HG03039 (cell line): ENCODE data around the gene RNF150.
"Not testable (repeated sequence)": the region's sequence is repeated elsewhere in the genome, so short reads cannot be mapped to it uniquely, and the experiment has no call there.

Experiments used
- ATAC-seq: cut with Tn5 transposase; IDR thresholded peaks from one replicate; pipeline ENCODE4 v1.9.1; 2021; ENCODE audit warnings: mild to moderate bottlenecking, moderate library complexity; ENCODE audit not compliant: unreplicated experiment

The RNF150 gene

DNA sequence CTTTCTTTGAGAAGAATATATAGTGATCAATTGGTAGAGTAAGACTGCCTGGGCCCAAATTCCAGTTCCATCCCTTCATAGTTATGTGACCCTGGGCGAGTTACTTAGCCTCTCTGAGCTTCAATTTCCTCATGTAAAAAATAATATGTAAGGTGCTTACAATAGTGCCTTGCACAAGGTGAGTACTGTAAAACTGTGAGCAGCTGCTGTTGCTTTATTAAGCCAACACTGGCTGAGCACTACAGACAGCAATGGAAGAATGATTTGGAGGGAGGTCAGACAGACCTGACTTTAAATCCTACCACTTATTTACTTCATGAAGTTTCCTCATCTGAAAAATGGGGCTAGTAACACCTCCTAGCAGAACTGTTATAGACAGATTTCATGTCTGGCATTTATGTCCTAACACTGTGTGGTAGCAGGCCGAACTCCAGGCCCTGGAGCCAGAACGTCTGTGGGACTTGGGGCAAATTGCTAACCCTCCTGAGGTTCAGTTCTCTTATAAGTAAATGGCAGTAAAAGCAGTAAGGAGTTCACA lies 53.8 kb downstream of the RNF150 start:
- ATAC-seq: no peak

DNA sequence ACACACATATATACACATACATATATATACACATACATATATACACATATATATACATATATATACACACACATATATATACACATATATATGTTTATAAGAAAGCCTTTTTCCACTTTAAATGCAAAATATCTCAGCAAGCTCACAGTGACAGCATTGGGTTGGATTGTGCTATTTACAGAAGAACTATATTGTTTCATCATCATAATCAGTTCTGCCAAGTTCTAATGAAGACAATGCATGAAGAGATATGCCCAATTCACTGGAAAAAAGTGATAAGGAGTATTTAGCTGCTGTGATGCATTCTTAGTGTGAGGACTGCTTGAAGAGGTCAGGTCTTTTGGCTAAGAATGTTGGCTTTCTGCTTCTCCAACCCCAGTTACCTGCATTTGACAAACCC lies 54.4 kb downstream of the RNF150 start:
- no peak for ATAC-seq

DNA sequence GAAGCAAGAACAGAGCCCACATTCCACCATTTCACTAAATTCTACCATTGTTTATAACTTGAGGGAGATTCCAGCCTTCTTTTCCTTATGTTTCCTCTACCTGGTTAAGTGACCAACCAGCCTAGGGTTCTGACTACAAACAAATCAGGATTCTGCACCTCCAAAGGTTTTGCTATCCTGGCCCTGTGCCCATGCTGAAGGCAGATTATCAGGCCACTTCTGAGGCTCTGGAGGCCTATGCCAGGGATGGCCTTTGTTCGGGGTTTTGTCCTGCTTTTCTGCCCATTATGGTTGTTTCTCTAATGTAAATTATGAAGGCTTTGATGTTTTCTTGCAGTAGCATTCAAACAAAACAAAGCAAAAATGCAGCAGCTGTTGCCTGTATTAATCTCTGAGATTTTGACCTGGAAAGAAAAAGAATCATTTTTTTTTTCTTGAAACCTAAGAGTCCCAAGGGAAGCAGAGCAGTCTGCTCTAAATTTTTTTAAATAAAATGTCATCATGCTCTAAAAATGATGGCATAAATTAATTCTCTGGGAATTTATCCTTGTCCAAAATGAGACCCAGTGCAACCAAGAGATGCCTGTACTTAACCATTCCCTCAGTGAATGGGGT lies 55.6 kb downstream of the RNF150 start:
- no peak for ATAC-seq

DNA sequence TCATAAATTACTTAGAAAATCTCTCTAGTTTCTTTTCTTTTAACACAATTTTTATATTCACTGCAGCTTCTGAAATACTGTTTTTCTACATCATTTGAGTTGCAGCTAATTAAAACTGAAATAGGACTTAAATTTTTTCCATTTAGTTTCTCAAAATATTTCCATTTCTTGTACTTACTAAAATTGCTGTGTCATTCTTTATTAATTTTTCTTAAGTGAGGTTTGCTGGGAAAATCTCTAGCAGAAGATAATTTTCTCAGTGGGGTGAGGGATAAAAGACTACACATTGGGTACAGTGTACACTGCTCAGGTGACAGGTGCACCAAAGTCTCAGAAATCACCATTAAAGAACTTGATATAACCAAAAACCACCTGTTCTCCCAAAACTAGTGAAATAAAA lies 57.7 kb downstream of the RNF150 start:
- ATAC-seq: no peak

DNA sequence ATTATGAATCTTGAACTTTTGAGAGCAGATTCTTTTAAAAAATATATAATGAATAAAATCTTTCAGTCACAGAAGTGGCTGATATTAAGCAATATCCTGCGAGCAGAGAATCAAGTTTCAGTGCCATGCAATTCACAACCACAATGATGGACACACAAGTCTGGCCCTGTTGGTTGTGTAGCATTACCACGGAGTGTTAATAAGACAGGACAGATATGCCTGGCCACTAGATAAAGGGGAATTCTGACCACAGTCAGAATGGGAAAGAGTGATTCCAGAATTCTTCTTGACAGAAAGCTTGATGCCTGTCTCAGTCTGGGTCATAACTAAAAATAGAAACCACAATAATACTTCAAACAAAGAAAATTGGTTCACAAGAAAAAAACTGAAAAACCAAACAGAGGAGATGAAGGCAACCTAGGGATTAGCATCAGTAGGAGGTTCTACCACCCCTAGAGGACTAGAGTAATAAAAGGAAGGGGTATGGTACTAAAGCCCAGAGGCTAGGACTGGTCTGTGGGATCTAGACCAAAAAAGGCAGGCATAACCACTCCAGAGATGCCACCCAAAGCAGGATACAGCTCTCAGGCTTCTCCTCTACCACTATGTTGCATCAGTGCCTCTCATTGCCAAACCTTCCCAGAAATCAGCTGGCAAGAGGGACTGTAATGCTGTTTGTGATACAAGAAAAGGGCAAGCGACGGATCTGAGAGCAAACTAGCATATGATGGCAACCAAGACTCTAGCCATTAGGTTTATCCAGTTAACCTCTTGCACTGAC lies 59.0 kb downstream of the RNF150 start:
- ATAC-seq: peak; percentile 77

DNA sequence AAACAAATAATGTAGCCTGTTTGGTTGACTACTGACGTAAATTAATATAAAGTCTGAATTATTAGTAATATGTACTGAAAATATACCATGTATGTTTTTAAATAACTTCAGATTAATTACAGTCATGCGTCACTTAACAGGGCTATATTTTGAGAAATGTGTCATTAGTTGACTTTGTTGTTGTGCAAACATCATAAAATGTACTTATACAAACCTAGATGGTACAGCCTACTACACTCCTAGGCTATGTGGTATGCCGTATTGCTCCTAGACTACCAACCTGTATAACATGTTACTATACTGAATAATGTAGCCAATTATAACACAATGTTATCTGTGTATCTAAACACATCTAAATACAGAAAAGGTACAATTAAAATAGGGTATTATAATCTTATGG lies 66.6 kb downstream of the RNF150 start:
- no peak for ATAC-seq

DNA sequence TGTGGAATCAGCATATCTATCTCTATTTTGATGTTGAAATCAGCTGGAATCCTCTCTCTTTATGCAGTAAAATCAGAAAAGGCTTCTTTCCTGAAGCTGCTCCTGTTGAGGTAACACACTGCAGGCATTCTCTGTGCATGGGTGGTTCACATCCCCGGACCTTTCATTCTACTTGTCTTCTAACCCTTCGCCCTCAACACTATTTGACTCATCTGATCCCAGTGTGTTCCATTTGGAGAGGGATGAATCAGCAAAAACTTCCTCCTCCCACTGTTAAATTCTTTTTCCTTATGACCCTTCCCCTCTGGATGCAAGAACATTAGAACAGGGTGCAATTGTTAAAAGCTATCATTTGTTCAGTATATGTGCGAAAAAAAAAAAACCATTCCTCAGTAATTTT lies 67.4 kb downstream of the RNF150 start:
- ATAC-seq: no peak

DNA sequence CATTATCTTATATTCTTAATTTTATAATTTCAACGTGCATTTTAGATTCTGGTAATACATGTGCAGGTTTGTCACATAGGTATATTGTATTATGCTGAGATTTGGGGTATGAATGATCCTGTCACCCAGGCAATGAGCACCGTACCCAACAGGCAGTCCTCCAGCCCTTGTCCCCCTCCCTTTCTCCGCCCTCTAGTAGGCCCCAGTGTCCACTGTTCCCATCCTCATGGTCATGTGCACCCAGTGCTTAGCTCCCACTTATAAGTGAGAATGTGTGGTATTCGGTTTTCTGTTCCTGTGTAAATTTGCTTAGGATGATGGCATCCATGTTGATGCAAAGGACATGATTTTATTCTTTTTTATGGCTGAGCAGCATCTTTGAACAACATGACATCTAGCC lies 70.6 kb downstream of the RNF150 start:
- ATAC-seq: no peak

DNA sequence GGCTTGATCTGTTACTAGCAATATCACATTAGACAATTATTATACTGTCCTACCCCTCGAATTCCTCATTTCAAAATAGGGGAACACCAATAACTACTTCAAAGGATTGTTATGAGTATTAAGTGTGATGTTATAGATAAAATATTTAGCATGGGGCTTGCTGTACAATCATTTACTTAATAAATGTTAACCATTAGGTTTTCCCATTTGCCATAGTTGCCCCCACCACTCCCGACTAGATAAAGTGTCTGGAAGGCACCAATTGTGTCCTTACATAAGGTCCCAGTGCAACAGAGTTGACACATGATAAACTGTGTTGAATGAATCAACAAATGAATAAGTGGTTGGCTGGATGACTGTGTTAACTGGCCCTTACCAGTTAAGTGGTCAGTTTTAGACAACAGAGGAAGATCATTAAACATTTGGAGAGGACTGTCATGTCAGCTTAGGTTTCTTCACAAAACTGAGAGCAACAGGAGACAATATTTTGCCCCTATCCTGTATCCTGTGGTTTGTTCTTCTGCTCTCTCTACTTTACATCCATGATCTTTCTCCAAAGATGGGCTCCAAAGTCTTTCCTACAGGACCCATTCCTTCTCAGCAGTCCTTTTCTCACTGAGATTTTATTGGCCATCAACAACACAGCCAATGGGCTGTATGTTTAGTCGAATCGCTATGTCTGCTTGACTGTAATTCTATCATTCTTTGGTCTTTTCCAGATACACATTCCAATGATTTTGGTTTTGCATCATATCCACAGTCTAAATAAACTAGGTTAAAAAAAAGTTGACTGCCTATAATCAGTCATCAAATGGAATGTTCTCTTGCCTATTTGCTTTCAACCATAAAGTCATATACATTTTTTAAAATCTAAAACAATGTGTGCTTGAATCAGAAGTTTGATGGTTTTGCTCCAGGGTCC lies 74.4 kb downstream of the RNF150 start:
- no peak for ATAC-seq

DNA sequence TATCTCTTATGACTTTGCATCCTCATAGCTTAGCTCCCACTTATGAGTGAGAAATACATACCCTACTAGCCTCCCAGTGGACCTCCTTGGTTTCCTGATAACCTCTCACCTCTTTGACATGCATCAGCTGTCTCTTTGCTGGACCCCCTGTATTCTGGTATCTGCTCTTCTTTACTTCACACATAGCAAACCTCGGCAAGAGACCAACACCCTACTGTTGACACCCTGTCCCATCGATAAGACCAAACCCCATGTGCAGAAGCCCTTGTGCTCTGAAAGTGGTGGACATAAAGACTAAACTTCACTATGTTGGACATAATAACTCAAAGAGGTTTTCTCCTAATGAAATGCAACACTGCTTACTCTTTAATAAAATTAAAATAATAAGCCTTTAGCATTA lies 75.7 kb downstream of the RNF150 start:
- ATAC-seq: no peak

DNA sequence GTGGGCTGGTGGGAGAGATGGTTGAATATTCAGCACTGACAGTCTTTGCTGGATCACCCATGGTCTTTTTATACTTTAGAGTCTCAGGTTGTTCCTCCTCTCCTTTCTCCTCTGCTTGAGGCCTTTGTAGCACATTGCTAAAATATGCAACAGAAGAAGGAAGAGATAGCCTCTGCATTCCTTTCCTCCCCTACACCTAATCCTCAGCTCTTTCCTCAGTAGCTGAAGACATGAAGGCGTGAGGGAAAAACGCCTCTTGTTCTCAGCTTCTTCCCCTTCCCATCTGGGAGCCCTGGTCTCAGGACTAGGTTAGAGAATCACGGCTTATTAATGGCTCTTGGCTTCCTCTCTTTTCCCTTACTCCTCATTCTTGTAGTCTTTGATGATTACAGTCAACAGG lies 76.8 kb downstream of the RNF150 start:
- ATAC-seq: no peak

DNA sequence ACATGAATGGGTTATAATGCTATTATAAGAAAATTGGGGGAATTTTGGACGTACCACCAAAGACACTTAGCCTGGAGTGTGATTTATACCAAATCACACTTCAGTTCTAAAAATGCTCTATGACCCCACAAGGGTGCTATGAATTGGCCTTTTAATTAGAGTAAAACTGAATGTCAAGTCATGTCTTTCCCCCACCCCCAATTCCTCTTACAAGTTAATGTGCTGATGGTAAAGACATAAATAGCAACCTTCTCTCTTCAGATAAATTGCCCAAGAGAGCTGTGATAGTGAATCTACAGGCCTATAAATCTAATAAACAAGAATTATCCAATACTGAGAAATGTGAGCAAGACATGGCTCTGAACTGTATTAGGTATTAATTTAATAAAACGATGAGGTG lies 78.8 kb downstream of the RNF150 start:
- no peak for ATAC-seq

DNA sequence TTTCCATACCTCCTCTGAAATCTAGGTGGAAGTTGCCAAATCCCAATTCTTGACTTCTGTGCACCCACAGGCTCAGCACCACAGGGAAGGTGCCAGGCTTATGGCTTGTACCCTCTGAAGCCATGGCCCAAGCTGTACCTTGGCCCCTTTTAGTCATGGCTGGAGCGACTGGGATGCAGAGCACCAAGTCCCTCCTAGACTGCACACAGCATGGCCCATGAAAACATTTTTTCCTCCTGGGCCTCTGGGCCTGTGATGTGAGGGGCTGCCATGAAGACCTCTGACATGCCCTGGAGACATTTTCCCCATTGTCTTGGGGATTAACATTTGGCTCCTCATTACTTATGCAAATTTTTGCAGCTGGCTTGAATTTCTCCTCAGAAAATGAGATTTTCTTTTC lies 82.3 kb downstream of the RNF150 start:
- ATAC-seq: not testable (repeated sequence)

DNA sequence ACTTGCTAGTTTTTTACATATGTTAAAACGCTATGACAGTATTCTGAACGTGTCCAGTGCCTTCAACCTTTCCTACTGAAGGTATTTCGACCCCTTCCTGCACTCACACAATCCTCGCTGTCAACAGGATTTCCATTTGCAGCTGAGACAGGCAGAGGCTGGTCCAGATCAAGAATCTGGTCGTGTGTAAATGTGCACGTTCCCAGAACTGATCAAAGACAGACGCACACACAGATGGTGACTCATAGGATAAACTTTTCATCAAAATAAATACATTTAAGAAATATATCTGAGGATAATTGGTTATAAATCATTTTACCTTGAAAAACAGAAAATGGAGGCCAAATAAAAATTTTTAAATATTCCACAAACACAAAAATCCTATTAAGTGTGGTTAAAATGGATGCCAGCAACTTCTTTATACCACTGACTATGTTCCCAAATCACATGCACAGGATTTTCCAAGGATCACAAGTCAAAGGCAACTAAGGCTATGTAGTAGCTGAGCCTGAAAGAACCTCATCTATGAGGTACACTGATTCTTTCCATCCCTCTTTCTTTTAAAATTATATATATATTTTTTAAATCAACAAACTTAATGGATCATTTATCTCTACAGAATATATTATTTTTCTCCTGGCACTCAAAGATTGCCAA lies 85.9 kb downstream of the RNF150 start:
- ATAC-seq: no peak

DNA sequence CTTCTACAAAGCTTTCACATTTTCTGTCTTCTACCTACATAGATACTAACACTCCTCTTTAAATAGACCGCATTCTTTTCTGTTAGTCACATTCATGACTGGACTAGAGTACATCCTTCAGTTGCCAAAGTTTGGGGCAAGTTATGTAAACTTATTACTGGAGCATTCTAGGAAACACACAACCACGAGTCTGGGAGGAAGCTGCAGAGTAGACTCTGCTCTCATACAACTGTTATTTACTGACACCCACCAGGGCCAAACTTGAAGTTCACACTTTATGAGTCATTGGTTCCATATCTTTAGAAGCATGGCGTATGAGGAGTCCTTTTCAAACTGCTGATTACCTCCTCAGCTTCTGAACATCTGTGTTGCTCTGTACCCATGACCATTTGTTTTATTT lies 87.0 kb downstream of the RNF150 start:
- ATAC-seq: no peak

DNA sequence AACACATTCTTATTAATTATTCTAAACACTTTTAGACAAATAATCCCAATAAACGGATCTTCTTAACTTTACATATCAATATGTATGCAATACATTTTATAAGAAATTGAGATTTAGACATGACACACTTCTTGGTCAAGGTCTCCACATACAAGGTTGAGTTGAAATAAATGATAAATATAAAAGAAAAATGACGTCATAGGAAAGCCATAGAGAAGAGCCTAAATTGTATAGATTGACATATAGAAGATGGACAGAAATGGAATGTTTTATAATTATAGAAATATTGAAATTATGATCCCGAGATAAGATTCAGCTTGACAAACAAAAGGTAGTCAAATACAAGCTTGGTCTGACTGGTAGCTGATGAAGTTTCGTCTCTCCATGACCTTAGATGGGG lies 87.4 kb downstream of the RNF150 start:
- ATAC-seq: no peak

DNA sequence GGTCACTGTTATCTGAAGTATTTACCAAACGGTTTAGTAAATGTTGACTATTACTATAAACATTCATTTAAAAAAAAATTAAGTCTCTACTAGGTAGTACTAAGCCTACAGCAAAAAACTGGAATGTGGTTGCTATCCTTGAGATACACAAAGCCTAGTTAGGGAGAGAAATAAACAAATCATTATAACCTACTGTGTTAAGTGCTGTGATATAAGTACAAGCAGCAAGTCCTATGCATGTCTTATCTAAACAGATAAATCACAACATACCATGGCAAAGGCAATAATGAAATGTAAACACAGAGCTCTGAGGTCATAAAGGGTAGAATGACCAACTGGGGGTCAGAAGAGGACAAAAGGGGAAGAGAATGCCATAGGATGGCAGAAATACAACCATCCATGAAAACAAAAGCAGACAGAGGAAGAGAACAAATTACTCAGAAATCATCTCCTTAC lies 92.2 kb downstream of the RNF150 start:
- no peak for ATAC-seq

DNA sequence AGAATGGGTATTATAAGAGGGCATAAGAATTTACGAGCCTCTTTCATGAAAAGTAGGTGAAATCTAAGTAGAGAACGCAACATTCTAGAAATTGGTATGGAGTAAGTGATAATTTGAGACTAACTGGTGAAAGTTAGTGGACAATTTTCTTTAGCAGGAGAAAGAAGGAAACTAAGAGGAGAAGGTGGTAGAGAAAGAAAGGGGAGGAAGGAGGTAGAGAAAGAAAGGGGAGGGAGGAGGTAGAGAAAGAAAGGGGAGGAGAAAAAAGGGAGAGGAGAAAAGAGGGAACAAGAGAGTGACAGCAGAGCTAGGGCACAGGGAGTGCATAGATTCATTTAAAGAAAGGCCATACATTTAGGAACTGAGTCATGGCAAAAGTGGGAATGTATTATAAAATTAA lies 94.1 kb downstream of the RNF150 start:
- no peak for ATAC-seq

DNA sequence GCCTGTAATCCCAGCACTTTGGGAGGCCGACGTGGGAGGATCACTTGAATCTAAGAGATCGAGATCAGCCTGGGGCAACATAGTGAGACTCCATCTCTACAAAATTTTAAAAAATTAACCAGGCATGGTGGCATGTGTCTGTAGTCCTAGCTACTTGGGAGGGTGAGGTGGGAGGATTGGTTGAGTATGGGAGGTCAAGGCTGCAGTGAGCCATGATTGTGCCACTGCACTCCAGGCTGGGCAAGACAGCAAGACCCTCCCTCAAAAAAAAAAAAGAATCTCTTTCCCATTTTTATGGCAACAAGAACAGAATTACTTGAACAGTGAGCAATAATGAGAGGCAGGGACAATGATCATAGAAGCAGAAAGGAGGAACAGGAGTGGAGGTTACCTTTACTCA lies 94.8 kb downstream of the RNF150 start:
- no peak for ATAC-seq

DNA sequence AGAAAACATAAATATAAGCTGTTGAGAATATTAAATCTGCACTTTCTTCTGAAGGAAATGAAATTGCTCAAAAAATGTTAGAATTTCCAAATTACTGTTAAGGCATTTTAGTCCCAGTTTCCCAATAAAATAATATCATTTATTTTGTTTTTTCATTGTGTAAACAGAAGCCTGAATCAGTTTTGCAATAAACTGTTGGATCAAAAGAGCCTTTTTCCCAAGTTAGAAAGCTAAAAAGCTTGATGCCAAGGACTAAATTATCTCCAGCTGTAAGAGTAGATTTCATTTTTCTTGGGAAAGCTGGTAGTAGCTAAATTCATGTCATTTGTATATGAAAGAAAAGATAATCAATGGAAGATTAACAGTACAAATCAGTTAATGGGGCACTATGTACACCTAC lies 95.8 kb downstream of the RNF150 start:
- ATAC-seq: no peak

DNA sequence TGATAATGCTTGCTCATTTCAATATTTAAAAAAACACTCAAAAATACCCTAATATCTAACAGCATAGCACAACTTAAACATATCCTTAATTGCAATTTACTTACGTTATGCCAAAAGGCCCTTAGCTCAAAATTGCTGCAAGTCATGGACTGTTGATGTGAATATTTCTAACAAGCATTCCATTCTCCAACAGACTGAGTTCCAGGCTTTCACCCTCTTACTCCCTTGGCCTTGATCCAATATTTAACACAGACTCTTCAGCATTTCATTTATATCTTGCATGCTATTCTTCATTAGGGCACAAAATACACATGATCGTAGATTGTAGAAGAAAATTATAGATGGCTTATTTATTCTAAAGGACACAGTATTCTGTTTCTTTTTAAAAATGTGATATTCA lies 96.5 kb downstream of the RNF150 start:
- ATAC-seq: no peak
